ENCODE results near the gene CUBN.

The CUBN gene

GRCh38 chr10:16975188-16975587, 154.4 kb downstream of the CUBN start:
- FAIRE-seq, result no peak

- no peak for FAIRE-seq
Observed at GRCh38 chr10:16968416-16969041, 161.1 kb downstream of the CUBN start.

- FAIRE-seq, result no peak
Observed at GRCh38 chr10:16967866-16968415, 161.7 kb downstream of the CUBN start.

- FAIRE-seq, result no peak
Observed at GRCh38 chr10:16966991-16967865, 162.4 kb downstream of the CUBN start.

- FAIRE-seq, result no peak
Observed at GRCh38 chr10:16965740-16966447, 163.7 kb downstream of the CUBN start.

- FAIRE-seq, result no peak
Observed at GRCh38 chr10:16965344-16965616, 164.3 kb downstream of the CUBN start.

GRCh38 chr10:16964576-16965343, 164.9 kb downstream of the CUBN start:
- no peak for FAIRE-seq

- FAIRE-seq, result no peak
Observed at GRCh38 chr10:16960551-16960950, 169.1 kb downstream of the CUBN start.

GRCh38 chr10:16957038-16957437, 172.6 kb downstream of the CUBN start:
- peak; percentile 87 for FAIRE-seq

- FAIRE-seq, result no peak
Observed at GRCh38 chr10:16954280-16955030, 175.2 kb downstream of the CUBN start.

GRCh38 chr10:16953270-16953669, 176.3 kb downstream of the CUBN start:
- no peak for FAIRE-seq

GRCh38 chr10:16952610-16953009, 177.0 kb downstream of the CUBN start:
- no peak for FAIRE-seq

- no peak for FAIRE-seq
Observed at GRCh38 chr10:16952080-16952479, 177.5 kb downstream of the CUBN start.

- no peak for FAIRE-seq
Observed at GRCh38 chr10:16950656-16951601, 178.7 kb downstream of the CUBN start.

- FAIRE-seq, result no peak
Observed at GRCh38 chr10:16949816-16950215, 179.8 kb downstream of the CUBN start.

- FAIRE-seq, result no peak
Observed at GRCh38 chr10:16948361-16948760, 181.2 kb downstream of the CUBN start.

- no peak for FAIRE-seq
Observed at GRCh38 chr10:16947069-16947468, 182.5 kb downstream of the CUBN start.

- no peak for FAIRE-seq
Observed at GRCh38 chr10:16945593-16945992, 184.0 kb downstream of the CUBN start.

GRCh38 chr10:16944986-16945385, 184.6 kb downstream of the CUBN start:
- no peak for FAIRE-seq

GRCh38 chr10:16944402-16944801, 185.2 kb downstream of the CUBN start:
- no peak for FAIRE-seq

Data from islet of Langerhans (tissue), 1 donor.